Endothelial cell of umbilical vein (primary cell): ENCODE results near the gene SLC7A11.

Experiments
- CTCF ChIP-seq, 2 donors: IDR thresholded peaks; 1 replicate in 1 of 2; 2 replicates in 1 of 2; pipeline ENCODE4 v1.5.1; 2011; ENCODE audit warnings: low read length in 2 of 2, mild to moderate bottlenecking in 2 of 2, moderate library complexity in 2 of 2, control low read depth in 1 of 2, inconsistent platforms in 1 of 2, low read depth in 1 of 2; ENCODE audit not compliant: insufficient read depth in 1 of 2; ENCODE audit errors: extremely low read depth in 1 of 2
- EZH2 ChIP-seq: IDR thresholded peaks from 2 replicates; pipeline ENCODE4 v1.6.1; 2012; ENCODE audit warnings: borderline replicate concordance, low read depth, mild to moderate bottlenecking, moderate library complexity, low read length, inconsistent platforms; ENCODE audit not compliant: severe bottlenecking
- JUN ChIP-seq: IDR thresholded peaks from 2 replicates; pipeline ENCODE4 v1.6.1; 2011; ENCODE audit warnings: borderline replicate concordance, low read depth; ENCODE audit not compliant: insufficient read length, insufficient read depth
- MAX ChIP-seq: IDR thresholded peaks from 2 replicates; pipeline ENCODE4 v1.6.1; 2011; ENCODE audit not compliant: insufficient read depth, insufficient read length
- MYC ChIP-seq: IDR thresholded peaks from one replicate; pipeline ENCODE4 v1.6.1; 2011; ENCODE audit warnings: mild to moderate bottlenecking, low read depth, low read length
- POLR2A ChIP-seq: IDR thresholded peaks from 2 replicates; pipeline ENCODE4 v1.6.1; 2012; ENCODE audit warnings: low read depth, mild to moderate bottlenecking, control low read depth, low read length
- POLR2AphosphoS5 ChIP-seq: IDR thresholded peaks from 2 replicates; pipeline ENCODE4 v1.6.1; 2012; ENCODE audit warnings: low read depth, mild to moderate bottlenecking, control low read depth, low read length, moderate library complexity; ENCODE audit not compliant: insufficient read depth

GRCh38 chr4:138262030-138262429 is 19.9 kb upstream of the SLC7A11 start:
- TF ChIP-seq EZH2 (no peak), CTCF (IDR thresholded peaks at IDR 0.05; ENCODE audit: extremely low read depth in 1 of 2, insufficient read depth in 1 of 2, low read depth in 1 of 2, low read length in 2 of 2) (no peak), POLR2A (no peak), MYC (no peak), JUN (no peak), POLR2AphosphoS5 (no peak), MAX (no peak)
